Measurements from ENCODE around the gene CCDC7.

The CCDC7 gene

DNA sequence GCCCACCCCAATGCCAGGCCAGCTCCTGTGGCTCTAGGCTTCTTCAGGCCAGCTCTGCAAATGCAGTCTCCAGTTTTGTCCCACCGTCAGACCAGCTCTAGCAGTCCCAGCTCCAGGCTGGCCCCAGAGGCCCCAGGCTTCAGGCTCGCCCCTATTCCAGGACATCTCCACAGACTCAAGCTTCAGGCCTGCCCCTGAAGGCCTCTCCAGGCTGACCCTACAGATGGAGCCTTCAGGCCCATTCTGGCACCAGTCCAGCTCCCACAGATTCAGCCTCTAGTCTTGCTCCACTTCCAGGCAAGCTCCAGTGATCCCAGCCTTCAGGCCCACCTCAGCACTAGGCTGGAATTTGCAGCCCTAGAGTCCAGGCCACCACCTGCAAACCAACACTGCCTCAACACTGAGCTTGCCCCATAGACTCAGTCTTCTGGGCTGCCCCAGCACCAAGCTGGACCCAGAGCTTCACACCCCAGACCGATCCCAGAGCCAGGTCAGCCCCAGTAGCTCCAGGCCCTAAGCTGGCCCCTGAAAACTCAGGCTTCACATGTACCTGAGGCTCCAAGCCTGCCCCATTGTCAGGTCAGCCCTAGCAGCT, 341.8 kb downstream of the CCDC7 start:
- Histone ChIP-seq H2AFZ (no peak overlapping the region), H3K9ac (no peak overlapping the region), H3K27me3 (ENCODE audit: control insufficient read depth, insufficient read depth, low read length) (no peaks in the 10 kb centered on the region), H3K36me3 (ENCODE audit: control insufficient read depth, insufficient read depth, low read length) (no peaks in the 10 kb centered on the region), H3K27ac (no peak overlapping the region), H3K79me2 (no peaks in the 10 kb centered on the region), H3K4me1 (no peaks in the 10 kb centered on the region), H3K4me2 (ENCODE audit: low read length) (no peak overlapping the region), H3K9me3 (ENCODE audit: control insufficient read depth, low read length) (no peaks in the 10 kb centered on the region), H3K4me3 (ENCODE audit: low read depth, low read length) (no peak overlapping the region)
- TF ChIP-seq, protein P1, sequence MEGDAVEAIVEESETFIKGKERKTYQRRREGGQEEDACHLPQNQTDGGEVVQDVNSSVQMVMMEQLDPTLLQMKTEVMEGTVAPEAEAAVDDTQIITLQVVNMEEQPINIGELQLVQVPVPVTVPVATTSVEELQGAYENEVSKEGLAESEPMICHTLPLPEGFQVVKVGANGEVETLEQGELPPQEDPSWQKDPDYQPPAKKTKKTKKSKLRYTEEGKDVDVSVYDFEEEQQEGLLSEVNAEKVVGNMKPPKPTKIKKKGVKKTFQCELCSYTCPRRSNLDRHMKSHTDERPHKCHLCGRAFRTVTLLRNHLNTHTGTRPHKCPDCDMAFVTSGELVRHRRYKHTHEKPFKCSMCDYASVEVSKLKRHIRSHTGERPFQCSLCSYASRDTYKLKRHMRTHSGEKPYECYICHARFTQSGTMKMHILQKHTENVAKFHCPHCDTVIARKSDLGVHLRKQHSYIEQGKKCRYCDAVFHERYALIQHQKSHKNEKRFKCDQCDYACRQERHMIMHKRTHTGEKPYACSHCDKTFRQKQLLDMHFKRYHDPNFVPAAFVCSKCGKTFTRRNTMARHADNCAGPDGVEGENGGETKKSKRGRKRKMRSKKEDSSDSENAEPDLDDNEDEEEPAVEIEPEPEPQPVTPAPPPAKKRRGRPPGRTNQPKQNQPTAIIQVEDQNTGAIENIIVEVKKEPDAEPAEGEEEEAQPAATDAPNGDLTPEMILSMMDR (IDR thresholded peaks at IDR 0.05): no peak

DNA sequence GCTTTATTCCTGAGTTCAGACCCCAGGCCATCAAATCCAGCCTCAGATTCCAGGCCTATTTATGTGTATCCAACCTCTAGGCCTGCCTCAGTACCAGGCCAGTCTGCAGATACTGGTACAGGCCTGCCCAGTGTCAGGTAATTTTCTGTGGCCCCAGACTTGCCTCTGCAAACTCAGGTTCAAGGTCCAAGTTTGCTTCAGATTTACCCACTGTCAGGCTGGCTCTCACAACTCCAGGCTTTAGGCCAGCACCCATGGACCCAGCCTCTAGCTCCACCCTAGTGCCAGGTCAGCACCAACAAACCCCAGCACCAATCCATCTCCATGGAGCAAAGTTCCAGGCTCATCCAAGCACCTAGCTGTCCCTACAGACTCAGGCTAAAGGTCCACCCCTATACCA, 342.4 kb downstream of the CCDC7 start:
- Histone ChIP-seq H2AFZ (no peak overlapping the region), H3K4me1 (no peaks in the 10 kb centered on the region), H3K9ac (no peak overlapping the region), H3K36me3 (ENCODE audit: control insufficient read depth, insufficient read depth, low read length) (no peaks in the 10 kb centered on the region), H3K4me3 (ENCODE audit: low read depth, low read length) (no peak overlapping the region), H3K79me2 (no peaks in the 10 kb centered on the region), H3K27me3 (ENCODE audit: control insufficient read depth, insufficient read depth, low read length) (no peaks in the 10 kb centered on the region), H3K9me3 (ENCODE audit: control insufficient read depth, low read length) (no peaks in the 10 kb centered on the region), H3K4me2 (ENCODE audit: low read length) (no peak overlapping the region), H3K27ac (no peak overlapping the region)
- TF ChIP-seq, protein P1 (IDR thresholded peaks at IDR 0.05): no peak

DNA sequence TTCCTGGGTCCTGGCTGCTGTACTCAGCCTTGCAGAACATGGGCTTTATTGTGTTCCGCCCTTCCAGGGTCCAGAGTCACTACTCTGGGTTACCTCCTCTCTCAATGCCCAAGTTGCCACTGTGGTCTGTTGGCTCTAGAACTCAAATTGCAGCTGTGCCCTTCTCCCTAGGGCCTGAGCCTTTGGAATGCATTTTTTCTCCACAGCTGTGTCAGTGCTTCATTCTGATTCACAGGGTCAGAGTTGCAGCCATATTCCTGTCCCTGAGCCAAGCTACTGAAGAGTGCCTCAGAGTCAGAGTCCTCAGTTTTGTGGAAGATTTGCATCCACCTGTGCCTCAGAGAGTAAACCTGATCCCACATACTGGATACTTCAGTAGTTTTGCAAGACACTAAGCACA, 344.5 kb downstream of the CCDC7 start:
- H3K4me1 ChIP-seq: no peaks in the 10 kb centered on the region
- no peak overlapping the region for H3K9ac ChIP-seq
- H3K4me3 ChIP-seq (ENCODE audit: low read depth, low read length): no peak overlapping the region
- no peaks in the 10 kb centered on the region for H3K27me3 ChIP-seq (ENCODE audit: control insufficient read depth, insufficient read depth, low read length)
- no peaks in the 10 kb centered on the region for H3K36me3 ChIP-seq (ENCODE audit: control insufficient read depth, insufficient read depth, low read length)
- H3K9me3 ChIP-seq (ENCODE audit: control insufficient read depth, low read length): no peaks in the 10 kb centered on the region
- no peak overlapping the region for H2AFZ ChIP-seq
- no peaks in the 10 kb centered on the region for H3K79me2 ChIP-seq
- no peak overlapping the region for H3K4me2 ChIP-seq (ENCODE audit: low read length)
- H3K27ac ChIP-seq: no peak overlapping the region
- TF ChIP-seq, protein P1 (IDR thresholded peaks at IDR 0.05): no peak

DNA sequence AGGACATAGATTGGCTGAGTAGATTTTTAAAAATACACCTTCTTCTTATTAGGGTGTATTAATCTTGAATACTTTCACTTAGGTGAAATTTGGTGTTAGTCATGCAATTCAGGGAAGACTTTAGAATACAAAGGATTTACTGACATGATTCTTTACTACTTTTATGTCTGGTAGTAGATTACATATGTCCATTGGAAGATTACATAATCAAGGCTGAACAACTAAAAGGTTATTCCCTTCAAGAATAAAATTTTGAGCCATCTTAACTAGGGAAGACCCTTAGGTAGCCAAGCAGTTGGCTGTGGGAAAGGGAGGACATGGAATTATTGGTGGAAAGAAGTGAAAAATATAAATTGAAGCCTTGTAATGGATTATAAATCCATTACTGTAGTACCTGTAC, 347.1 kb downstream of the CCDC7 start:
- no peak overlapping the region for H3K4me3 ChIP-seq (ENCODE audit: low read depth, low read length)
- H3K27ac ChIP-seq: no peak overlapping the region

More for the DNA sequence above, 347.1 kb downstream of the CCDC7 start:
- H3K9ac ChIP-seq: no peak overlapping the region
- no peaks in the 10 kb centered on the region for H3K36me3 ChIP-seq (ENCODE audit: control insufficient read depth, insufficient read depth, low read length)
- no peaks in the 10 kb centered on the region for H3K27me3 ChIP-seq (ENCODE audit: control insufficient read depth, insufficient read depth, low read length)
- no peaks in the 10 kb centered on the region for H3K4me1 ChIP-seq
- no peaks in the 10 kb centered on the region for H3K79me2 ChIP-seq
- TF ChIP-seq, protein P1 (IDR thresholded peaks at IDR 0.05): no peak
- no peak overlapping the region for H2AFZ ChIP-seq
- H3K9me3 ChIP-seq (ENCODE audit: control insufficient read depth, low read length): no peaks in the 10 kb centered on the region
- H3K4me2 ChIP-seq (ENCODE audit: low read length): no peak overlapping the region

All from parathyroid adenoma (tissue), 2 donors.